Measurements from ENCODE around the gene SBF2. TPM values are rescaled to one million over a fixed set of nuclear protein-coding genes. Genes with fewer than 3 reads are reported as not detected.

SBF2 gene
- total RNA-seq, 1 experiment from 2014 or later: 30.2 TPM

DNA sequence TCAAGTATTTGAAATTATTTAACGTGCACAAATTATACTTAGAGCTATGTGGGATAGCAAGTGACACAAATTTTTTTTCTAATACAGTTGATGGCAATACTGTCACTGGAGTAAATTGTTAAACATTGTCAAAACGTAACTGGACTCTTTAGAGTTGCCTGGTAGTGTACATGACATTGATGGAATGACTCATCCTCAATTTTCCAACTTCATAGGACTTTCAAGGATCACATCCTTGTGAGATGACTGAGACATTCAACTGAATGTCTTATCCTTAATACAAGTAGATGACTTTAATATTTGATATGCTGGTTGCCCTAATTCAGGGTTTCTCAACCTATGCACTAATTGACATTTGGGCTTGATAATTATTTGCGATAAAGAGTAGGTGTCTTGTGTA, 320.1 kb downstream of the SBF2 start:
- Histone ChIP-seq H2AFZ (ENCODE audit: low read length) (no peak overlapping the region), H2BK5ac (ENCODE audit: insufficient read length, low read length) (no peak overlapping the region), H3K18ac (ENCODE audit: insufficient read length, low read depth, low read length) (no peak overlapping the region), H3K9ac (ENCODE audit: extremely low read depth, insufficient read length, low read length) (no peak overlapping the region), H2BK120ac (ENCODE audit: low read depth, low read length, poor library complexity, severe bottlenecking) (no peak overlapping the region), H4K20me1 (ENCODE audit: control insufficient read depth, insufficient read depth, insufficient read length) (no peaks in the 10 kb centered on the region), H2BK12ac (ENCODE audit: insufficient read length, low read depth, low read length) (no peak overlapping the region), H3K79me2 (ENCODE audit: insufficient read depth, low read length) (no peaks in the 10 kb centered on the region), H3K56ac (ENCODE audit: insufficient read length, low read depth, low read length) (no peak overlapping the region), H3K79me1 (ENCODE audit: insufficient read depth, low read depth, low read length, poor library complexity, severe bottlenecking) (no peaks in the 10 kb centered on the region), H4K91ac (ENCODE audit: insufficient read length, low read depth, low read length) (no peak overlapping the region), H2AK5ac (ENCODE audit: insufficient read length, low read length) (no peak overlapping the region), H3K9me3 (ENCODE audit: control insufficient read depth, low read depth, low read length) (no peaks in the 10 kb centered on the region), H3K14ac (ENCODE audit: insufficient read depth, low read length) (no peak overlapping the region), H3K27ac (ENCODE audit: insufficient read length, low read depth, low read length) (peak overlapping the region; percentile 36), H2BK20ac (ENCODE audit: low read depth, low read length, poor library complexity, severe bottlenecking) (no peak overlapping the region), H2BK15ac (ENCODE audit: low read depth, low read length) (no peak overlapping the region), H4K8ac (replicated peaks; ENCODE audit: insufficient read length, low read depth, low read length) (no peak overlapping the region), H3K23ac (ENCODE audit: insufficient read length, low read depth, low read length) (no peak overlapping the region), H3K4ac (ENCODE audit: low read depth, low read length) (no peak overlapping the region), H3K27me3 (ENCODE audit: insufficient read depth, low read length) (no peaks in the 10 kb centered on the region), H3K4me2 (ENCODE audit: insufficient read depth, insufficient read length, low read length) (no peak overlapping the region), H3K4me1 (ENCODE audit: insufficient read depth, low read length) (peaks cover 4% of the 10 kb centered on the region; the same call in 1 of the 2 replicates), H3T11ph (ENCODE audit: low read length) (no peak overlapping the region), H4K5ac (ENCODE audit: insufficient read length, low read depth, low read length) (no peak overlapping the region), H3K23me2 (ENCODE audit: insufficient read length, low read depth, low read length, poor library complexity, severe bottlenecking) (no peaks in the 10 kb centered on the region)
- Mint-ChIP-seq H3K4me1 (peaks cover 24 to 25% of the 10 kb centered on the region in 2 experiments), H3K27ac (no peak overlapping the region; a peak in 1 of 7 replicates), H3K36me3 (ENCODE audit: insufficient read depth in 1 of 3, low read depth in 3 of 3) (peaks cover 0 to 4% (median 3%) of the 10 kb centered on the region in 3 experiments; a peak in 2 of 7 replicates), H3K27me3 (ENCODE audit: low read depth) (no peaks in the 10 kb centered on the region), H3K9me3 (no peaks in the 10 kb centered on the region), H3K4me3 (no peak overlapping the region)
- TF ChIP-seq, protein P1, sequence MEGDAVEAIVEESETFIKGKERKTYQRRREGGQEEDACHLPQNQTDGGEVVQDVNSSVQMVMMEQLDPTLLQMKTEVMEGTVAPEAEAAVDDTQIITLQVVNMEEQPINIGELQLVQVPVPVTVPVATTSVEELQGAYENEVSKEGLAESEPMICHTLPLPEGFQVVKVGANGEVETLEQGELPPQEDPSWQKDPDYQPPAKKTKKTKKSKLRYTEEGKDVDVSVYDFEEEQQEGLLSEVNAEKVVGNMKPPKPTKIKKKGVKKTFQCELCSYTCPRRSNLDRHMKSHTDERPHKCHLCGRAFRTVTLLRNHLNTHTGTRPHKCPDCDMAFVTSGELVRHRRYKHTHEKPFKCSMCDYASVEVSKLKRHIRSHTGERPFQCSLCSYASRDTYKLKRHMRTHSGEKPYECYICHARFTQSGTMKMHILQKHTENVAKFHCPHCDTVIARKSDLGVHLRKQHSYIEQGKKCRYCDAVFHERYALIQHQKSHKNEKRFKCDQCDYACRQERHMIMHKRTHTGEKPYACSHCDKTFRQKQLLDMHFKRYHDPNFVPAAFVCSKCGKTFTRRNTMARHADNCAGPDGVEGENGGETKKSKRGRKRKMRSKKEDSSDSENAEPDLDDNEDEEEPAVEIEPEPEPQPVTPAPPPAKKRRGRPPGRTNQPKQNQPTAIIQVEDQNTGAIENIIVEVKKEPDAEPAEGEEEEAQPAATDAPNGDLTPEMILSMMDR (conservative IDR thresholded peaks at IDR 0.05): no peak
- WGBS (ENCODE audit: extremely low coverage, insufficient read length, low lambda C conversion rate): no CpG with 5 or more reads among the region's 3 CpGs
- DNase-seq: no peak

All from H9 (cell line).